ENCODE measurements around the gene GPX4. TPM values are rescaled to one million over a fixed set of nuclear protein-coding genes. Genes with fewer than 3 reads are reported as not detected.

GPX4 gene
- total and polyA plus RNA-seq, 12 donors, result 244 to 487 (median 316) TPM

- intact Hi-C loops (cut with DNase I), result loop anchor here in 1 of 10 donors (5.0 kb wide), 1 partner anchor 40 kb away; the partner anchor contains the start of gene ABCA7
- peaks cover 0 to 84% (median 0%) of the 10 kb centered on the region in 9 donors for H3K36me3 ChIP-seq
- H3K9me3 ChIP-seq, result no peaks in the 10 kb centered on the region
- peak; percentile 27 to 58 (median 38) for ATAC-seq
- peak in 1 of 2 donors; percentile 38 for DNase-seq
- 20 to 22% methylated on average over 46 to 51 of the region's 51 CpGs for WGBS, 2 donors
- no peak overlapping the region for H3K27ac ChIP-seq
- peaks cover 0 to 3% (median 0%) of the 10 kb centered on the region in 7 donors for H3K27me3 ChIP-seq
- TF ChIP-seq CTCF (IDR thresholded peaks at IDR 0.05), result no peak
- H3K4me3 ChIP-seq, result peak overlapping the region in 3 of 10 donors; percentile 12 to 28 (median 23)
- H3K4me1 ChIP-seq, result peaks cover 0 to 46% (median 0%) of the 10 kb centered on the region in 9 donors
Measured at GRCh38 chr19:1082165-1082927, 21.4 kb upstream of the GPX4 start.

- Histone ChIP-seq H3K9me3 (no peaks in the 10 kb centered on the region), H3K27ac (no peak overlapping the region), H3K27me3 (peaks cover 0 to 3% (median 0%) of the 10 kb centered on the region in 7 donors), H3K4me3 (peak overlapping the region in 3 of 10 donors; percentile 12 to 28 (median 23)), H3K4me1 (peaks cover 0 to 48% (median 3%) of the 10 kb centered on the region in 9 donors), H3K36me3 (peaks cover 0 to 93% (median 0%) of the 10 kb centered on the region in 9 donors)
- DNase-seq, result peak in 1 of 2 donors; percentile 13
- peak in 1 of 8 donors; percentile 6 for ATAC-seq
- TF ChIP-seq CTCF (IDR thresholded peaks at IDR 0.05), result no peak
- intact Hi-C loops (cut with DNase I), result loop anchor here in 1 of 10 donors (5.0 kb wide), 1 partner anchor 41 kb away; the partner anchor contains the start of gene ABCA7
- WGBS, 2 donors, result 78 to 79% methylated on average over 59 of the region's 59 CpGs
Measured at GRCh38 chr19:1082928-1083816, 20.6 kb upstream of the GPX4 start.

- intact Hi-C loops (cut with DNase I), result loop anchor here in 1 of 10 donors (5.0 kb wide), 1 partner anchor 42 kb away; the partner anchor contains the start of gene ABCA7
- WGBS, 2 donors, result 89 to 90% methylated on average over 43 of the region's 43 CpGs
- Histone ChIP-seq H3K9me3 (no peaks in the 10 kb centered on the region), H3K4me3 (no peak overlapping the region), H3K4me1 (peaks cover 0 to 59% (median 5%) of the 10 kb centered on the region in 9 donors), H3K27ac (no peak overlapping the region), H3K36me3 (peaks cover 0 to 94% (median 7%) of the 10 kb centered on the region in 9 donors), H3K27me3 (peaks cover 0 to 3% (median 0%) of the 10 kb centered on the region in 7 donors)
- TF ChIP-seq CTCF (IDR thresholded peaks at IDR 0.05), result no peak
- DNase-seq, result no peak
- ATAC-seq, result no peak
Measured at GRCh38 chr19:1084024-1084868, 19.5 kb upstream of the GPX4 start.

All from heart right ventricle (tissue), 16 donors.